ENCODE results near the gene PRTFDC1.

The PRTFDC1 gene

DNA sequence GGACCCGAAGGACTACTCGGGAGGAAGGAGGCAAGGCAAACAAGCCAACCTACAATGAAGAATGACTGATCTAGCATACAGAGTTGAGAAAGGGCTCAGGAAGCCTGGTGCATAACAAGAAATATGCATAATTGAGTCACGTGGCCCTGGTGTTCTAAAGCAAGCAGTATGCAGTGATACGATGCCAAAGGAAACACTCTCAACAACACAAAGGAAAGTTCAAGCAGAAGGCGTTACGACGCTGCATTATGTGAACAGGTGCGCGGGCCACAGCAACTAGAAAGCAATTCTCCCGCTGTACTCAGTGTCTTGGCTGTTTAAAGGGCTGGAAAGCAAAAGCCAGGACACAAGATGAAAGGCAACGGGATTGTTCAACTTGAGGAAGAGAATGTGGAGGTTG is 100.8 kb downstream of the PRTFDC1 start:
- no peak overlapping the region for H4K8ac ChIP-seq (ENCODE audit: low read length)
- H3K4ac ChIP-seq (ENCODE audit: low read depth in 1 of 2, low read length in 2 of 2), result no peak overlapping the region

DNA sequence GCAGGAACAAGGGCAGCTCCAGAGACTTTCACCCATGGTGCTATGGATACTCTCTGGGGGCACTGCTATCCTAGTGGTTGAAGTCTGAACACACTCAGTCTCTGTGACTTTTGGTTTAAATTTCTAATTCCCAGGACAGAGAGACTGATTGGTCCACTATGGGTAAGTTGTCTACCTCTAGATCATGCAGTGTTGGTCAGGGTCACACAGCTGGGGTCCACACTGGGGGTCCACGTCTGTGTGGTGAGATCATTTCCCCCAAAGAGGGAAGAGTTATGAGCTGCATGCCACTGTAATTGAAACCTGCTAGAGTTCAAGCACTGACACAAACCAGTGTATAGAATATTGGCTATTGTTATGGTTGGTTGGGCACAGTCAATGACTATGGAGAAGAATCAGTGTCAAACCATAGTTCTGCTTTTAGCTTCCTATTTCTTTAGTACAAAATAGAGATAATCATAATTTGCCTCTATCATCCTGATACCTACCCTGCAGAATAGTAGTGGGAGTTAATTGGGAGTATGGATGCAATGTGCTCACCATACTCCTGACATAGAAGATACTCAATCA is 101.6 kb downstream of the PRTFDC1 start:
- WGBS, result 79% methylated on average over 1 of the region's 1 CpG

More for the DNA sequence above, 100.8 kb downstream of the PRTFDC1 start:
- H3K14ac ChIP-seq (ENCODE audit: low read length in 2 of 2), result no peak overlapping the region
- no peak overlapping the region for H2BK12ac ChIP-seq (ENCODE audit: low read length in 2 of 2)
- no peak overlapping the region for H2BK120ac ChIP-seq (ENCODE audit: low read depth, low read length)
- no peak overlapping the region for H4K91ac ChIP-seq (ENCODE audit: low read length)
- peaks cover 9% of the 10 kb centered on the region for H3K4me1 ChIP-seq (ENCODE audit: control insufficient read depth, insufficient read depth, low read depth, low read length)
- H2AFZ ChIP-seq (ENCODE audit: low read depth, low read length), result no peak overlapping the region
- H3K4me2 ChIP-seq (ENCODE audit: low read length, poor library complexity, severe bottlenecking), result no peak overlapping the region
- no peak overlapping the region for H3K18ac ChIP-seq (ENCODE audit: low read depth in 1 of 2, low read length in 2 of 2)
- H3K4me3 ChIP-seq (ENCODE audit: insufficient read depth in 1 of 2, low read depth in 1 of 2, low read length in 2 of 2), result no peak overlapping the region
- H3K36me3 ChIP-seq (ENCODE audit: control insufficient read depth in 1 of 2, insufficient read depth in 2 of 2, low read depth in 1 of 2, low read length in 2 of 2), result peaks cover 0 to 3% of the 10 kb centered on the region in 2 experiments
- H3K9ac ChIP-seq (ENCODE audit: low read length), result no peak overlapping the region
- no peaks in the 10 kb centered on the region for H3K9me3 ChIP-seq (ENCODE audit: control insufficient read depth, low read length)
- H3K27ac ChIP-seq (ENCODE audit: low read length, poor library complexity, severe bottlenecking), result no peak overlapping the region
- DNase-seq, result no peak
- H2AK5ac ChIP-seq (ENCODE audit: low read length, severe bottlenecking), result no peak overlapping the region
- no peak overlapping the region for H2BK5ac ChIP-seq (ENCODE audit: low read depth, low read length, poor library complexity, severe bottlenecking)
- WGBS, result 87% methylated on average over 11 of the region's 11 CpGs
- no peak overlapping the region for H2BK15ac ChIP-seq (ENCODE audit: low read depth, poor library complexity, severe bottlenecking)
- H3K27me3 ChIP-seq (ENCODE audit: control insufficient read depth in 1 of 2, insufficient read depth in 1 of 2, low read length in 2 of 2), result no peaks in the 10 kb centered on the region
- H3K23ac ChIP-seq (ENCODE audit: low read length in 2 of 2), result no peak overlapping the region
- H3K79me1 ChIP-seq (replicated peaks; ENCODE audit: low read length, poor library complexity, severe bottlenecking), result no peaks in the 10 kb centered on the region

DNA sequence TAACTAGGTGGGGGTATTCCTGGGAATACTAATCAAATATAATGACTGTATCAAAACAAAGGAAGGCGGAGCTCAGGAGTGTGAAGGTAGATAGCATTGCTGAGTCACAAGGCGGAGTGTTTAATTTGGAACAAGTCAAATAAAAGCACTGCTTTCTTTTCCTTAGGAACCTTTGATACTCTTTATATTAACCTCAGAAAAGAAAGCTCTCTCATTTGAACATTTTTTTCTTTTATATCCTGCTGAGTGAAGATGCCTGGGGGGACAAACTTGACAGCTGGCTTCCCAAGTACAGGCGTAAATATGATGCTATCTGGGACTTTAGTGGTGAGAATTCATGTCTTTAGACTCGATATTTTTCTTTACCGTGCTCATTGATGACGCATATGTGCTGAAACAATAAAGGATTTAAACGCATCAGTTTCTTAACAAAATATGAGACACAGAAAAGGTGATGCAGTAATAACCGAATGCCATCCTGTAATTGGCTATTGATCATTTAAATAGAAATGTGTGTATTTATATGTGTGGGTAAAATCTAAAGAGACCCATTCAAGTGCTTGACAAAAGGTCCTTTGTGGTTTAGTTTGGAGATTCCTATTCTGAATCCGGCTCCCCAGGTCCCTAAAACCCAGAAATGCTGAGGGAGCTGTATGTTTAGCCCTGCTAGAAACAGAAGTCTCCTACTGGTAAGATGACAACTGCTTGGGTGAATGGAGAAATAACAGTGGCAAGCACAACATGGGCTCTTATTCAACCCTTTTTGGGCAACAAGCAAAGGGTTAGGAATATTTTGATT is 102.7 kb downstream of the PRTFDC1 start:
- Histone ChIP-seq H3K36me3 (ENCODE audit: control insufficient read depth in 1 of 2, insufficient read depth in 2 of 2, low read depth in 1 of 2, low read length in 2 of 2) (peaks cover 3% of the 10 kb centered on the region in 2 experiments), H2BK12ac (ENCODE audit: low read length in 2 of 2) (no peak overlapping the region), H3K27me3 (ENCODE audit: control insufficient read depth in 1 of 2, insufficient read depth in 1 of 2, low read length in 2 of 2) (no peaks in the 10 kb centered on the region), H3K4me3 (ENCODE audit: insufficient read depth in 1 of 2, low read depth in 1 of 2, low read length in 2 of 2) (no peak overlapping the region), H3K79me1 (replicated peaks; ENCODE audit: low read length, poor library complexity, severe bottlenecking) (no peaks in the 10 kb centered on the region), H2BK15ac (ENCODE audit: low read depth, poor library complexity, severe bottlenecking) (no peak overlapping the region), H3K4me2 (ENCODE audit: low read length, poor library complexity, severe bottlenecking) (no peak overlapping the region), H3K4me1 (ENCODE audit: control insufficient read depth, insufficient read depth, low read depth, low read length) (peaks cover 11% of the 10 kb centered on the region), H3K9me3 (ENCODE audit: control insufficient read depth, low read length) (no peaks in the 10 kb centered on the region), H3K14ac (ENCODE audit: low read length in 2 of 2) (no peak overlapping the region), H4K91ac (ENCODE audit: low read length) (no peak overlapping the region), H3K18ac (ENCODE audit: low read depth in 1 of 2, low read length in 2 of 2) (no peak overlapping the region), H2AK5ac (ENCODE audit: low read length, severe bottlenecking) (peak overlapping the region; percentile 69), H4K8ac (ENCODE audit: low read length) (no peak overlapping the region), H3K9ac (ENCODE audit: low read length) (no peak overlapping the region), H3K23ac (ENCODE audit: low read length in 2 of 2) (no peak overlapping the region), H3K27ac (ENCODE audit: low read length, poor library complexity, severe bottlenecking) (no peak overlapping the region), H3K4ac (ENCODE audit: low read depth in 1 of 2, low read length in 2 of 2) (no peak overlapping the region), H2BK120ac (ENCODE audit: low read depth, low read length) (no peak overlapping the region), H2BK5ac (ENCODE audit: low read depth, low read length, poor library complexity, severe bottlenecking) (peak overlapping the region; percentile 36), H2AFZ (ENCODE audit: low read depth, low read length) (no peak overlapping the region)
- DNase-seq, result no peak
- 98% methylated on average over 7 of the region's 9 CpGs for WGBS

More for the DNA sequence above, 101.6 kb downstream of the PRTFDC1 start:
- no peak for DNase-seq
- H3K79me1 ChIP-seq (replicated peaks; ENCODE audit: low read length, poor library complexity, severe bottlenecking), result no peaks in the 10 kb centered on the region
- H3K4ac ChIP-seq (ENCODE audit: low read depth in 1 of 2, low read length in 2 of 2), result no peak overlapping the region
- H3K27ac ChIP-seq (ENCODE audit: low read length, poor library complexity, severe bottlenecking), result peak overlapping the region; percentile 33
- peaks cover 11% of the 10 kb centered on the region for H3K4me1 ChIP-seq (ENCODE audit: control insufficient read depth, insufficient read depth, low read depth, low read length)
- no peaks in the 10 kb centered on the region for H3K27me3 ChIP-seq (ENCODE audit: control insufficient read depth in 1 of 2, insufficient read depth in 1 of 2, low read length in 2 of 2)
- no peak overlapping the region for H3K18ac ChIP-seq (ENCODE audit: low read depth in 1 of 2, low read length in 2 of 2)
- H3K14ac ChIP-seq (ENCODE audit: low read length in 2 of 2), result no peak overlapping the region
- no peak overlapping the region for H3K9ac ChIP-seq (ENCODE audit: low read length)
- H2BK5ac ChIP-seq (ENCODE audit: low read depth, low read length, poor library complexity, severe bottlenecking), result no peak overlapping the region
- no peak overlapping the region for H2BK15ac ChIP-seq (ENCODE audit: low read depth, poor library complexity, severe bottlenecking)
- H3K36me3 ChIP-seq (ENCODE audit: control insufficient read depth in 1 of 2, insufficient read depth in 2 of 2, low read depth in 1 of 2, low read length in 2 of 2), result peaks cover 3% of the 10 kb centered on the region in 2 experiments
- no peak overlapping the region for H2BK120ac ChIP-seq (ENCODE audit: low read depth, low read length)
- H3K9me3 ChIP-seq (ENCODE audit: control insufficient read depth, low read length), result no peaks in the 10 kb centered on the region
- no peak overlapping the region for H3K4me2 ChIP-seq (ENCODE audit: low read length, poor library complexity, severe bottlenecking)
- no peak overlapping the region for H2AK5ac ChIP-seq (ENCODE audit: low read length, severe bottlenecking)
- no peak overlapping the region for H4K8ac ChIP-seq (ENCODE audit: low read length)
- H2BK12ac ChIP-seq (ENCODE audit: low read length in 2 of 2), result no peak overlapping the region
- no peak overlapping the region for H3K23ac ChIP-seq (ENCODE audit: low read length in 2 of 2)
- H3K4me3 ChIP-seq (ENCODE audit: insufficient read depth in 1 of 2, low read depth in 1 of 2, low read length in 2 of 2), result no peak overlapping the region
- no peak overlapping the region for H2AFZ ChIP-seq (ENCODE audit: low read depth, low read length)
- H4K91ac ChIP-seq (ENCODE audit: low read length), result no peak overlapping the region

DNA sequence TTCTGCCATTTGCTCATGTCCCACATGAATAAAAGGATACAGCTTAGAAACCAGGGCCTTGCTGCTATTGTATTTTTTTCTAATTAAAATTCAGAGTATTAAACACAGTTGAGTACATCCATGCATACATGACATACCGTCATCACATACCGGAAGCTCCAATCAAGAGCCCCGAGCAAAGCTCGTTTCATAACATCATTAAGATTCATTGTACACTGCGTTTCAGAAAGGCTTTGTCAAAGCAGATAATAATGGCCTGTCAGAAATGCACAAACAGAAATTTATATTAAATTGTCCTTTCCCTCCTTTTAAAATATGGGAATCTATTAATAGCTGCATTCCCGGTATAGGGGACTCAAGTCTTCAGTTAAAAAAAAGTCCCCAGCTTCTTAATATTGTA is 103.4 kb downstream of the PRTFDC1 start:
- Histone ChIP-seq H2AFZ (ENCODE audit: low read depth, low read length) (no peak overlapping the region), H3K18ac (ENCODE audit: low read depth in 1 of 2, low read length in 2 of 2) (no peak overlapping the region), H3K79me1 (replicated peaks; ENCODE audit: low read length, poor library complexity, severe bottlenecking) (no peaks in the 10 kb centered on the region), H4K91ac (ENCODE audit: low read length) (no peak overlapping the region), H3K36me3 (ENCODE audit: control insufficient read depth in 1 of 2, insufficient read depth in 2 of 2, low read depth in 1 of 2, low read length in 2 of 2) (peaks cover 0 to 3% of the 10 kb centered on the region in 2 experiments), H4K8ac (ENCODE audit: low read length) (no peak overlapping the region), H2BK15ac (ENCODE audit: low read depth, poor library complexity, severe bottlenecking) (no peak overlapping the region), H3K23ac (ENCODE audit: low read length in 2 of 2) (no peak overlapping the region), H2BK120ac (ENCODE audit: low read depth, low read length) (no peak overlapping the region), H3K4me3 (ENCODE audit: insufficient read depth in 1 of 2, low read depth in 1 of 2, low read length in 2 of 2) (no peak overlapping the region), H3K27me3 (ENCODE audit: control insufficient read depth in 1 of 2, insufficient read depth in 1 of 2, low read length in 2 of 2) (no peaks in the 10 kb centered on the region), H3K9me3 (ENCODE audit: control insufficient read depth, low read length) (no peaks in the 10 kb centered on the region), H2BK12ac (ENCODE audit: low read length in 2 of 2) (no peak overlapping the region), H3K4me1 (ENCODE audit: control insufficient read depth, insufficient read depth, low read depth, low read length) (peaks cover 11% of the 10 kb centered on the region), H2AK5ac (ENCODE audit: low read length, severe bottlenecking) (no peak overlapping the region), H3K4me2 (ENCODE audit: low read length, poor library complexity, severe bottlenecking) (no peak overlapping the region), H3K14ac (ENCODE audit: low read length in 2 of 2) (no peak overlapping the region), H3K27ac (ENCODE audit: low read length, poor library complexity, severe bottlenecking) (no peak overlapping the region), H3K4ac (ENCODE audit: low read depth in 1 of 2, low read length in 2 of 2) (no peak overlapping the region), H2BK5ac (ENCODE audit: low read depth, low read length, poor library complexity, severe bottlenecking) (no peak overlapping the region), H3K9ac (ENCODE audit: low read length) (peak overlapping the region; percentile 65)
- no peak for DNase-seq
- 95% methylated on average over 5 of the region's 6 CpGs for WGBS

Data from mesenchymal stem cell (in vitro differentiated cells and primary cell).